ENCODE data around the gene WRNIP1. TPM values are rescaled to one million over a fixed set of nuclear protein-coding genes. Genes with fewer than 3 reads are reported as not detected.

WRNIP1 gene
- total and polyA plus RNA-seq, 11 donors, result 32.1 to 64.1 (median 34.7) TPM

- Histone ChIP-seq H3K4me3 (no peak overlapping the region), H3K4me1 (peaks cover 0 to 89% (median 57%) of the 10 kb centered on the region in 12 donors), H3K36me3 (peaks cover 0 to 65% (median 44%) of the 10 kb centered on the region in 9 donors), H3K9me3 (no peaks in the 10 kb centered on the region), H3K27me3 (no peaks in the 10 kb centered on the region), H3K27ac (peak overlapping the region in 3 of 12 donors; percentile 5 to 32 (median 18))
- TF ChIP-seq POLR2A (IDR thresholded peaks at IDR 0.05) (no peak), CTCF (IDR thresholded peaks at IDR 0.05) (no peak)
- intact Hi-C loops (cut with DNase I), result no loop called here
- WGBS, 4 donors, result 48 to 63% (median 57%) methylated on average over 3 of the region's 3 CpGs
- ATAC-seq (peak in 3 of 4 donors; percentile 19 to 52 (median 33)), DNase-seq (no peak)
Observed at GRCh38 chr6:2772840-2773239, 7.6 kb downstream of the WRNIP1 start.

GRCh38 chr6:2773449-2773848 lies 8.3 kb downstream of the WRNIP1 start:
- intact Hi-C loops (cut with DNase I), result no loop called here
- Histone ChIP-seq H3K36me3 (peaks cover 0 to 66% (median 46%) of the 10 kb centered on the region in 9 donors), H3K27ac (peak overlapping the region in 1 of 12 donors; percentile 5), H3K4me3 (no peak overlapping the region), H3K9me3 (no peaks in the 10 kb centered on the region), H3K4me1 (peaks cover 0 to 87% (median 51%) of the 10 kb centered on the region in 12 donors), H3K27me3 (no peaks in the 10 kb centered on the region)
- TF ChIP-seq CTCF (IDR thresholded peaks at IDR 0.05), result no peak
- no peak for TF ChIP-seq POLR2A (IDR thresholded peaks at IDR 0.05)
- DNase-seq (no peak), ATAC-seq (no peak)
- WGBS, 4 donors, result 57 to 79% (median 76%) methylated on average over 3 of the region's 3 CpGs

- TF ChIP-seq CTCF (IDR thresholded peaks at IDR 0.05) (no peak), POLR2A (IDR thresholded peaks at IDR 0.05) (no peak)
- Histone ChIP-seq H3K4me3 (no peak overlapping the region), H3K4me1 (peaks cover 0 to 72% (median 37%) of the 10 kb centered on the region in 12 donors), H3K27ac (no peak overlapping the region), H3K9me3 (no peaks in the 10 kb centered on the region), H3K36me3 (peaks cover 0 to 80% (median 61%) of the 10 kb centered on the region in 9 donors), H3K27me3 (no peaks in the 10 kb centered on the region)
- ATAC-seq (no peak), DNase-seq (no peak)
- WGBS, 4 donors, result 69 to 80% (median 78%) methylated on average over 1 of the region's 1 CpG
- intact Hi-C loops (cut with DNase I), result no loop called here
Observed at GRCh38 chr6:2775003-2775402, 9.8 kb downstream of the WRNIP1 start.

GRCh38 chr6:2777249-2777648 lies 12.1 kb downstream of the WRNIP1 start:
- H3K4me1 ChIP-seq, result peaks cover 0 to 56% (median 28%) of the 10 kb centered on the region in 12 donors
- intact Hi-C loops (cut with DNase I), result no loop called here
- WGBS, 4 donors, result 86 to 91% (median 90%) methylated on average over 3 of the region's 3 CpGs

More at GRCh38 chr6:2777249-2777648, 12.1 kb downstream of the WRNIP1 start:
- no peaks in the 10 kb centered on the region for H3K9me3 ChIP-seq
- no peak overlapping the region for H3K4me3 ChIP-seq
- no peak overlapping the region for H3K27ac ChIP-seq
- peaks cover 0 to 82% (median 67%) of the 10 kb centered on the region in 9 donors for H3K36me3 ChIP-seq
- DNase-seq (no peak), ATAC-seq (no peak)
- TF ChIP-seq CTCF (IDR thresholded peaks at IDR 0.05), result no peak
- no peak for TF ChIP-seq POLR2A (IDR thresholded peaks at IDR 0.05)
- H3K27me3 ChIP-seq, result no peaks in the 10 kb centered on the region
